ENCODE results near the gene EZR. TPM values are rescaled to one million over a fixed set of nuclear protein-coding genes. Genes with fewer than 3 reads are reported as not detected.

The EZR gene
- total RNA-seq, 1 donor from 2014 or later: 264 TPM

- no peak for TF ChIP-seq CTCF (conservative IDR thresholded peaks at IDR 0.05; ENCODE audit: low read depth, low read length)
- no peak overlapping the region for H3K4me3 ChIP-seq (ENCODE audit: low read depth, low read length)
- no peak for DNase-seq (ENCODE audit: low read depth)
These were observed 101.5 kb downstream of the EZR start for GRCh38 chr6:158717341-158718330.

Other genes starting within 250 kb of the EZR start
- gene DYNLT1, start 174.6 kb downstream of the EZR start, total RNA-seq: 223 and 295 TPM in 2 replicates
- gene SYTL3, start 169.3 kb downstream of the EZR start, total RNA-seq: 8.5 and 11.0 TPM in 2 replicates
- 3.0 and 5.2 TPM in 2 replicates for gene RSPH3, start 180.8 kb upstream of the EZR start, total RNA-seq
- 0.12 TPM in 1 of 2 replicates, not detected in the other for gene TAGAP, start 225.6 kb upstream of the EZR start, total RNA-seq